ENCODE results near the gene SUPT5H. TPM values are rescaled to one million over a fixed set of nuclear protein-coding genes. Genes with fewer than 3 reads are reported as not detected.
A peak's percentile ranks its signal among the peaks of the same experiment; 100 is the strongest.

Gene SUPT5H
- total and polyA plus RNA-seq, 10 of the 15 experiments (the other 5 are each of a cell fraction or from before 2014, with no cell fraction given) = 27.2 to 194 (median 83.6) TPM

- TF ChIP-seq CREB1 (IDR thresholded peaks at IDR 0.05; ENCODE audit: low read depth) (no peak), LARP7 (IDR thresholded peaks at IDR 0.05) (peak; percentile 67; the same call in 1 of the 2 replicates)
Observed at GRCh38 chr19:39506944-39507714, 61.7 kb downstream of the SUPT5H start (continued).

- intact Hi-C loops (cut with micrococcal nuclease; ENCODE audit: unreplicated experiment) = no loop called here
- no peak for ATAC-seq
- Histone ChIP-seq H2AFZ (ENCODE audit: control insufficient read depth, low read depth, low read length) (peak overlapping the region; percentile 89), H3K4me1 (ENCODE audit: control insufficient read depth, insufficient read depth, low read length) (peaks cover 8% of the 10 kb centered on the region; the same call in 1 of the 2 replicates), H3K9ac (ENCODE audit: control insufficient read depth, insufficient read depth, low read length) (peak overlapping the region; percentile 50; the same call in 1 of the 2 replicates), H3K36me3 (ENCODE audit: control insufficient read depth in 2 of 2, insufficient read depth in 2 of 2, low read length in 1 of 2) (no peaks in the 10 kb centered on the region), H3K27me3 (replicated peaks in 1 of 2; ENCODE audit: control insufficient read depth in 2 of 2, insufficient read depth in 2 of 2, low read length in 1 of 2) (no peaks in the 10 kb centered on the region; a peak in 1 of 4 replicates), H3K9me3 (replicated peaks; ENCODE audit: control insufficient read depth, insufficient read depth, low read length) (no peaks in the 10 kb centered on the region), H3K79me2 (ENCODE audit: control insufficient read depth, insufficient read depth, low read length) (no peaks in the 10 kb centered on the region), H3K4me2 (ENCODE audit: control insufficient read depth, insufficient read depth) (peak overlapping the region; percentile 94), H3K4me3 (peak overlapping the region; percentile 64; the same call in 1 of the 2 replicates), H4K20me1 (ENCODE audit: control insufficient read depth, insufficient read depth) (no peaks in the 10 kb centered on the region), H3K27ac (ENCODE audit: control insufficient read depth, insufficient read depth) (no peak overlapping the region)
- CTCF ChIA-PET = interaction anchor here (0.6 to 1.8 kb wide), 4 partner anchors 8 to 119 kb away, joined by 3 to 5 read pairs (median 4); no protein-coding TSS in a partner anchor
- in situ Hi-C loops (cut with MboI) = no loop called here
- RAD21 ChIA-PET (ENCODE audit: unreplicated experiment) = no interaction called here
- POLR2A ChIA-PET = no interaction called here
- FAIRE-seq = no peak
- no peak for DNase-seq (ENCODE audit: low read depth, low spot score)
- BruUV-seq (replicated peaks) = no TSS peak
- 43% methylated on average over 24 of the region's 24 CpGs for WGBS (ENCODE audit: insufficient coverage, insufficient replicate concordance, low lambda C conversion rate, missing lambda C conversion rate)
- SMC1A ChIA-PET (ENCODE audit: uncharacterized antibody, unreplicated experiment) = no interaction called here
- TF ChIP-seq TCF12 (IDR thresholded peaks at IDR 0.05; ENCODE audit: low read depth, low read length) = no peak
- no peak for TF ChIP-seq CEBPB (IDR thresholded peaks at IDR 0.05; ENCODE audit: borderline replicate concordance in 1 of 2, low read depth in 2 of 2, low read length in 2 of 2)
- no peak for TF ChIP-seq ZSCAN29 (IDR thresholded peaks at IDR 0.05)
- TF ChIP-seq CEBPZ (IDR thresholded peaks at IDR 0.05; ENCODE audit: low read depth, low read length) = no peak
- no peak for TF ChIP-seq SREBF1 (IDR thresholded peaks at IDR 0.05; ENCODE audit: low read length)
- no peak for TF ChIP-seq EP300 (IDR thresholded peaks at IDR 0.05; ENCODE audit: borderline replicate concordance in 1 of 2, control insufficient read depth in 1 of 2, low read depth in 2 of 2, low read length in 2 of 2)
- no peak for TF ChIP-seq MYB (IDR thresholded peaks at IDR 0.05; ENCODE audit: borderline replicate concordance, low read depth, low read length)
- TF ChIP-seq MXI1 (IDR thresholded peaks at IDR 0.05; ENCODE audit: low read depth, low read length) = no peak
- no peak for TF ChIP-seq MEF2B (IDR thresholded peaks at IDR 0.05; ENCODE audit: partially characterized antibody, poor library complexity, severe bottlenecking)
- TF ChIP-seq RELB (IDR thresholded peaks at IDR 0.05; ENCODE audit: low read depth) = no peak
Observed at GRCh38 chr19:39507715-39508364, 62.5 kb downstream of the SUPT5H start.

Data from GM12878 (cell line).